ENCODE data around the gene MARCHF7.

DNA sequence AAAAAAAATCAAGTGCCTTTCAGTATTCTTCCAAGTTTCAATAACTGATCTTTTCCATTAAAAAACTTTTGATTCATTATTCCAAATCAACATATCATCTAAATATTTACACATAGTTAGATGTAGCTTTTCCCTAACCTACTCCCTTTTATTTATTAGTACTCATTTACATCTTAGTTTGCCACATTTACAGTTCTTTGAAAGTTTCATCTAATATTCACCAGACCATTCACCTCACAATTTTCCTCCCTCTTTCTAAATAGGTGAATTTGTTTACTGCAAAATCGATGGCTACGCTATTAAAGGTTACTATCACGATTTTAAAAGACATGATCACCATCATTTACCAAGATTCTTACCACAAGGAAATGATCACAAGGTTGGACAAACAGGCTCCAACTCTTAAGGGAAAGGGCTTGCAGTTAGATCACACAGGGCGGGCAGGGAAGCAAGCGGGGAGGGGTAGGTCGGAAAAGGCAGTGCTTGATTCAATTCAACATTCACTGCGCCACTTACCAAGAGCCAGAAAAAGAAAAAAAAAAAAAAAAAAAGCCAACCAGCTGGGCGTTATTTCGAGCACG is 654 bp upstream of the MARCHF7 start:
- TF ChIP-seq CTCF (IDR thresholded peaks at IDR 0.05) (no peak), POLR2A (IDR thresholded peaks at IDR 0.05) (no peak)

Data from esophagus squamous epithelium (tissue), 4 donors.